Osteoblast (primary cell): ENCODE measurements around the gene MKRN2OS. TPM values are rescaled to one million over a fixed set of nuclear protein-coding genes. Genes with fewer than 3 reads are reported as not detected.

Experiments
- DNase-seq: peaks from one replicate; pipeline ENCODE4 v3.0.0; 2011; ENCODE audit warnings: low spot score, mixed read lengths; ENCODE audit not compliant: insufficient read length; ENCODE audit errors: missing footprints
- H2AFZ ChIP-seq: 2 replicates; pipeline ENCODE4 v1.6.0; 2011; ENCODE audit warnings: mild to moderate bottlenecking, low read length
- H3K27ac ChIP-seq: 2 replicates; pipeline ENCODE4 v1.5.1; 2011; ENCODE audit warnings: mild to moderate bottlenecking, low read depth, low read length, moderate library complexity
- H3K27me3 ChIP-seq: 2 replicates; pipeline ENCODE4 v1.6.0; 2012; ENCODE audit warnings: mild to moderate bottlenecking, control low read depth, inconsistent platforms, low read length, moderate library complexity; ENCODE audit not compliant: insufficient read depth
- H3K36me3 ChIP-seq: 2 replicates; pipeline ENCODE4 v1.5.1; 2011; ENCODE audit warnings: mild to moderate bottlenecking, low read length, control low read depth, moderate library complexity; ENCODE audit not compliant: insufficient read depth
- H3K4me1 ChIP-seq: 2 replicates; pipeline ENCODE4 v1.5.1; 2011; ENCODE audit warnings: mild to moderate bottlenecking, low read length, control low read depth, moderate library complexity; ENCODE audit not compliant: insufficient read depth
- H3K4me2 ChIP-seq: 2 replicates; pipeline ENCODE4 v1.6.0; 2011; ENCODE audit warnings: mild to moderate bottlenecking, low read length; ENCODE audit not compliant: insufficient read depth
- H3K4me3 ChIP-seq: fragments of 200-600 bp; sonication (generic); 3 replicates; pipeline ENCODE4 v1.5.1; 2012; ENCODE audit warnings: mild to moderate bottlenecking, low read length, inconsistent platforms; ENCODE audit not compliant: insufficient read depth
- H3K79me2 ChIP-seq: 2 replicates; pipeline ENCODE4 v1.6.0; 2012; ENCODE audit warnings: mild to moderate bottlenecking, low read length, control low read depth, inconsistent platforms; ENCODE audit not compliant: insufficient read depth
- H3K9me3 ChIP-seq: 2 replicates; pipeline ENCODE4 v1.5.1; 2011; ENCODE audit warnings: low read depth, low read length, control low read depth
- H4K20me1 ChIP-seq: 2 replicates; pipeline ENCODE4 v1.6.0; 2012; ENCODE audit warnings: mild to moderate bottlenecking, low read length, control low read depth; ENCODE audit not compliant: insufficient read depth
- CTCF ChIP-seq: IDR thresholded peaks from 2 replicates; pipeline ENCODE4 v1.5.1; 2011; ENCODE audit warnings: mild to moderate bottlenecking, low read depth, low read length, moderate library complexity; ENCODE audit errors: extremely low read depth
- total RNA-seq: library from RNA; depleted of rRNA; stranded (reverse); fragments of >200 nt; gene quantifications from 2 replicates; pipeline ENCODE4 v1.2.3, GENCODE V29; 2012

The MKRN2OS gene
- total RNA-seq, 1 donor: not detected

DNA sequence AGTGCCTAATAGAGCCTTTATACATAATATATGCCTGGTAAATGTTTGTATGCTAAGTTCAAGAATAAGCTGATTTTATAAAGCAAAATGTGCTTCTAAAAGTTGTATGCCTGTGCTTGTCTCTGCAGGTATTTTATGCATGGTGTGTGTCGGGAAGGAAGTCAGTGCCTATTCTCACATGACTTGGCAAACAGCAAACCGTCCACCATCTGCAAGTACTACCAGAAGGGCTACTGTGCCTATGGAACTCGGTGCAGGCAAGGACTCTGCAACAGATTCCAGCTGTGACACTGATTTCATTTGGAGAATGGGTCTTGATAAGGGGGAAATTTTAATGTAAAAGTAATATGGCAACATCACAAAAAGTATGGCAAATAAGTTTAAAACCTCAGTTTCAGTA lies 23.4 kb upstream of the MKRN2OS start:
- TF ChIP-seq CTCF: no peak
- no peaks in the 10 kb centered on the region for H3K9me3 ChIP-seq
- no peak overlapping the region for H3K4me2 ChIP-seq
- peaks cover 67% of the 10 kb centered on the region for H3K79me2 ChIP-seq
- no peak overlapping the region for H3K27ac ChIP-seq
- H3K4me1 ChIP-seq: peaks cover 3% of the 10 kb centered on the region
- H2AFZ ChIP-seq: no peak overlapping the region
- peaks cover 43% of the 10 kb centered on the region for H3K36me3 ChIP-seq
- DNase-seq: no peak
- no peak overlapping the region for H3K4me3 ChIP-seq
- H3K27me3 ChIP-seq: no peaks in the 10 kb centered on the region
- peaks cover 40% of the 10 kb centered on the region for H4K20me1 ChIP-seq

GRCh38 chr3:12566976-12567375 lies 21.7 kb upstream of the MKRN2OS start:
- H3K36me3 ChIP-seq: peaks cover 29% of the 10 kb centered on the region
- DNase-seq: no peak
- H3K4me1 ChIP-seq: peaks cover 5% of the 10 kb centered on the region
- no peak overlapping the region for H2AFZ ChIP-seq
- no peak overlapping the region for H3K4me2 ChIP-seq
- TF ChIP-seq CTCF: no peak
- no peak overlapping the region for H3K4me3 ChIP-seq
- peaks cover 52% of the 10 kb centered on the region for H4K20me1 ChIP-seq
- no peaks in the 10 kb centered on the region for H3K27me3 ChIP-seq
- no peak overlapping the region for H3K27ac ChIP-seq
- H3K79me2 ChIP-seq: peaks cover 80% of the 10 kb centered on the region
- no peaks in the 10 kb centered on the region for H3K9me3 ChIP-seq

GRCh38 chr3:12562451-12562850 lies 17.2 kb upstream of the MKRN2OS start:
- peaks cover 98% of the 10 kb centered on the region for H3K79me2 ChIP-seq
- H3K27me3 ChIP-seq: no peaks in the 10 kb centered on the region
- H3K9me3 ChIP-seq: no peaks in the 10 kb centered on the region
- H3K4me2 ChIP-seq: no peak overlapping the region
- no peak overlapping the region for H3K4me3 ChIP-seq
- no peak for DNase-seq
- H3K4me1 ChIP-seq: peaks cover 13% of the 10 kb centered on the region
- H3K36me3 ChIP-seq: no peaks in the 10 kb centered on the region
- H2AFZ ChIP-seq: no peak overlapping the region
- peaks cover 66% of the 10 kb centered on the region for H4K20me1 ChIP-seq
- TF ChIP-seq CTCF: no peak
- H3K27ac ChIP-seq: no peak overlapping the region

DNA sequence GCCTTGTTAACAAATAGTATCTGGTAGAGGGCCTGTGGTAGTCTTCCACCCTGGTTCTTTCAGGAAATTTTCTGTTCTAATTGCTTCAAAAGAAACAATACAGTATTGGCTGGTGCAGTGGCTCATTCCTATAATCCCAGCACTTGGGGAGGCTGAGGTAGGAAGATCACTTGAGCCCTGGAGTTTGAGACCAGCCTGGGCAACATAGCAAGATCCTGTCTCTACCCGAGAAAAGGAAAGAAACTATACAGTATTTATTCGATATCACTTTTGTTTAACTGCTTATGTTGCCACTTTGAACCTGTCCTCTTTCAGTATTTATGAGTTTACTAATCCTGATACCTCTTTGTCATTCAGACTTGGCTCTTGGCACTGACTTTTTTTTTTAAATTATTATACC lies 16.1 kb upstream of the MKRN2OS start:
- no peaks in the 10 kb centered on the region for H3K9me3 ChIP-seq
- DNase-seq: no peak
- peaks cover 66% of the 10 kb centered on the region for H4K20me1 ChIP-seq
- no peaks in the 10 kb centered on the region for H3K36me3 ChIP-seq
- H3K4me3 ChIP-seq: no peak overlapping the region
- peaks cover 92% of the 10 kb centered on the region for H3K79me2 ChIP-seq
- H3K27me3 ChIP-seq: no peaks in the 10 kb centered on the region
- no peak overlapping the region for H3K4me2 ChIP-seq
- H3K4me1 ChIP-seq: peaks cover 13% of the 10 kb centered on the region
- H3K27ac ChIP-seq: no peak overlapping the region
- H2AFZ ChIP-seq: no peak overlapping the region
- TF ChIP-seq CTCF: no peak
